CD14-positive monocyte (primary cell): ENCODE results near the gene PI4KA. TPM values are rescaled to one million over a fixed set of nuclear protein-coding genes. Genes with fewer than 3 reads are reported as not detected.

Experiments
- DNase-seq, 3 donors: peaks; one replicate each; pipeline ENCODE4 v3.0.0-alpha.2; 2011 to 2022
- H2AFZ ChIP-seq: 2 replicates; pipeline ENCODE4 v1.6.0; 2012; ENCODE audit warnings: mild to moderate bottlenecking, low read depth, low read length, inconsistent platforms; ENCODE audit not compliant: insufficient read depth, poor library complexity, severe bottlenecking
- H3K27ac ChIP-seq, 2 donors: 1 replicate in 1 of 2; 2 replicates in 1 of 2; pipeline ENCODE4 v1.5.1; 2012 to 2013; ENCODE audit warnings: low read length in 2 of 2, control low read depth in 1 of 2, inconsistent platforms in 1 of 2, low read depth in 1 of 2, mild to moderate bottlenecking in 1 of 2
- H3K27me3 ChIP-seq, 2 donors: one replicate each; pipeline versions ENCODE4 v1.6.0 to v1.6.1; 2011 to 2013; ENCODE audit warnings: low read length in 2 of 2; ENCODE audit not compliant: control insufficient read depth in 2 of 2, insufficient read depth in 2 of 2
- H3K36me3 ChIP-seq, 2 donors: replicated peaks in 1 of 2; 1 replicate in 1 of 2; 2 replicates in 1 of 2; pipeline versions ENCODE4 v1.5.1 to v1.6.1; 2012 to 2013; ENCODE audit warnings: low read length in 2 of 2, control low read depth in 1 of 2, inconsistent platforms in 1 of 2, mild to moderate bottlenecking in 1 of 2; ENCODE audit not compliant: insufficient read depth in 2 of 2, control insufficient read depth in 1 of 2
- H3K4me1 ChIP-seq, 2 donors: 1 replicate in 1 of 2; 2 replicates in 1 of 2; pipeline versions ENCODE4 v1.5.1 to v1.6.1; 2012 to 2013; ENCODE audit warnings: low read length in 2 of 2, control low read depth in 1 of 2, inconsistent platforms in 1 of 2, mild to moderate bottlenecking in 1 of 2, moderate library complexity in 1 of 2; ENCODE audit not compliant: insufficient read depth in 2 of 2, control insufficient read depth in 1 of 2
- H3K4me2 ChIP-seq: replicated peaks from 2 replicates; pipeline ENCODE3; 2012; ENCODE audit warnings: low read length, moderate library complexity, mild to moderate bottlenecking; ENCODE audit not compliant: poor library complexity, severe bottlenecking; ENCODE audit errors: extremely low read depth
- H3K4me3 ChIP-seq, 3 experiments: fragments of 200-600 bp in 1 of 3; sonication (generic) in 1 of 3; replicated peaks in 1 of 3; 1 replicate in 2 of 3; 2 replicates in 1 of 3; pipeline ENCODE4 v1.5.1; 2011 to 2013; ENCODE audit warnings: low read length in 3 of 3, mild to moderate bottlenecking in 3 of 3, control low read depth in 2 of 3, low read depth in 2 of 3, inconsistent platforms in 1 of 3, moderate library complexity in 1 of 3
- H3K79me2 ChIP-seq: 2 replicates; pipeline ENCODE4 v1.6.0; 2012; ENCODE audit warnings: mild to moderate bottlenecking, control low read depth, inconsistent platforms, low read length, moderate library complexity; ENCODE audit not compliant: insufficient read depth
- H3K9ac ChIP-seq: 2 replicates; pipeline ENCODE4 v1.6.0; 2017; ENCODE audit warnings: low read length, mild to moderate bottlenecking; ENCODE audit not compliant: insufficient read depth, poor library complexity, severe bottlenecking
- H3K9me3 ChIP-seq, 2 donors: replicated peaks in 1 of 2; 1 replicate in 1 of 2; 2 replicates in 1 of 2; pipeline versions ENCODE4 v1.5.1 to v1.6.1; 2012 to 2013; ENCODE audit warnings: low read length in 2 of 2, control low read depth in 1 of 2; ENCODE audit not compliant: control insufficient read depth in 1 of 2, insufficient read depth in 1 of 2
- H4K20me1 ChIP-seq: 2 replicates; pipeline ENCODE4 v1.6.0; 2012; ENCODE audit warnings: mild to moderate bottlenecking, low read length, control low read depth, moderate library complexity; ENCODE audit not compliant: insufficient read depth
- H3K27ac Mint-ChIP-seq, 7 donors: one replicate each; pipeline ENCODE4 v1.8.0; 2020; ENCODE audit warnings: mild to moderate bottlenecking in 7 of 7, mixed read lengths in 7 of 7, moderate library complexity in 6 of 7, inconsistent platforms in 2 of 7
- H3K27me3 Mint-ChIP-seq, 3 donors: one replicate each; pipeline ENCODE4 v1.8.0; 2021 to 2022; ENCODE audit warnings: low read depth in 3 of 3, mild to moderate bottlenecking in 3 of 3, mixed read lengths in 3 of 3, moderate library complexity in 3 of 3, inconsistent platforms in 1 of 3
- H3K36me3 Mint-ChIP-seq, 2 donors: one replicate each; pipeline ENCODE4 v1.8.0; 2020; ENCODE audit warnings: mixed read lengths in 2 of 2, inconsistent platforms in 1 of 2, mild to moderate bottlenecking in 1 of 2
- H3K4me1 Mint-ChIP-seq: one replicate; pipeline ENCODE4 v1.8.0; 2020; ENCODE audit warnings: mild to moderate bottlenecking, mixed read lengths
- H3K4me3 Mint-ChIP-seq, 2 donors: one replicate each; pipeline ENCODE4 v1.8.0; 2020; ENCODE audit warnings: mild to moderate bottlenecking in 2 of 2, mixed read lengths in 2 of 2, moderate library complexity in 1 of 2
- H3K9me3 Mint-ChIP-seq, 7 donors: one replicate each; pipeline ENCODE4 v1.8.0; 2020 to 2022; ENCODE audit warnings: mixed read lengths in 7 of 7, mild to moderate bottlenecking in 6 of 7, moderate library complexity in 6 of 7, inconsistent platforms in 2 of 7
- WGBS: methylation state at CpG from one replicate; pipeline ENCODE4 v1.1.5; 2013; ENCODE audit warnings: missing lambda C conversion rate; ENCODE audit not compliant: insufficient coverage; 5-methylcytosine and 5-hydroxymethylcytosine counted together
- intact Hi-C, 2 donors: fragments of 100-400 bp; cut with micrococcal nuclease; formaldehyde crosslinking; loops; one replicate each; pipeline versions ENCODE4 v1.15.0 to v1.15.1; 2023
- polyA plus RNA-seq, 3 donors: library from polyadenylated mRNA; depleted of rRNA in 1 of 3; unstranded in 2 of 3; stranded (reverse) in 1 of 3; fragments of 300-500 nt in 2 of 3; fragments of >200 nt in 1 of 3; fragmentation: Illumina TruSeq in 2 of 3; gene quantifications; 1 replicate in 2 of 3; 2 replicates in 1 of 3; pipeline ENCODE4 v1.2.3, GENCODE V29; 2012 to 2021
- TF ChIP-seq, protein P1 (sequence below): fragments of 200-600 bp; IDR thresholded peaks from one replicate; pipeline ENCODE4 v1.8.0; 2022; ENCODE audit warnings: antibody characterized with exemption, mild to moderate bottlenecking

PI4KA gene
- polyA plus RNA-seq, 3 donors = 22.8 to 74.4 (median 38.2) TPM

DNA sequence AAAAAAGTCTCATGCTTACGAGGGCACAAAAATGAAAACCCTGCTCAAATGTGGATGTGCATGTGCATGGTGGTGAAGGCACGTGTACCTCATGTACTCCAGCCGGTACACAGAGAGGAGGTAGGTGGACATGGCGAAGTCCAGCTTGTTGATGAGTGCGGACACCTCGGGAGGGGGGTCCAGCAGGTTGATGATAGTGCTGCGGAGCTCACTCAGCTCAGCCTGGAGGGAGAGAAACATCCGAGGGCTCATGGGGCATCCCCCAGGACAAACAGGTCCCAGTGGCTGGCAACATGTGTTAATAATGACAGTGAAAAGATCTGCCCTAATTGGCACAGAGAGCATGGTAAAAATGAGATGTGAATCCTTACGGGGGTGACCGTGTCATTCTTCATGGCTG lies 93.9 kb downstream of the PI4KA start:
- H4K20me1 ChIP-seq = no peaks in the 10 kb centered on the region
- H3K4me1 Mint-ChIP-seq = peaks cover 5% of the 10 kb centered on the region
- no peaks in the 10 kb centered on the region for H3K27me3 ChIP-seq
- no peak overlapping the region for H3K4me3 ChIP-seq
- H3K4me3 Mint-ChIP-seq = no peak overlapping the region
- no peak overlapping the region for H3K9ac ChIP-seq
- DNase-seq = no peak
- H3K4me1 ChIP-seq = no peaks in the 10 kb centered on the region
- H3K36me3 Mint-ChIP-seq = peaks cover 68 to 82% of the 10 kb centered on the region in 2 donors
- peaks cover 57 to 80% of the 10 kb centered on the region in 2 donors for H3K36me3 ChIP-seq
- TF ChIP-seq, protein P1, sequence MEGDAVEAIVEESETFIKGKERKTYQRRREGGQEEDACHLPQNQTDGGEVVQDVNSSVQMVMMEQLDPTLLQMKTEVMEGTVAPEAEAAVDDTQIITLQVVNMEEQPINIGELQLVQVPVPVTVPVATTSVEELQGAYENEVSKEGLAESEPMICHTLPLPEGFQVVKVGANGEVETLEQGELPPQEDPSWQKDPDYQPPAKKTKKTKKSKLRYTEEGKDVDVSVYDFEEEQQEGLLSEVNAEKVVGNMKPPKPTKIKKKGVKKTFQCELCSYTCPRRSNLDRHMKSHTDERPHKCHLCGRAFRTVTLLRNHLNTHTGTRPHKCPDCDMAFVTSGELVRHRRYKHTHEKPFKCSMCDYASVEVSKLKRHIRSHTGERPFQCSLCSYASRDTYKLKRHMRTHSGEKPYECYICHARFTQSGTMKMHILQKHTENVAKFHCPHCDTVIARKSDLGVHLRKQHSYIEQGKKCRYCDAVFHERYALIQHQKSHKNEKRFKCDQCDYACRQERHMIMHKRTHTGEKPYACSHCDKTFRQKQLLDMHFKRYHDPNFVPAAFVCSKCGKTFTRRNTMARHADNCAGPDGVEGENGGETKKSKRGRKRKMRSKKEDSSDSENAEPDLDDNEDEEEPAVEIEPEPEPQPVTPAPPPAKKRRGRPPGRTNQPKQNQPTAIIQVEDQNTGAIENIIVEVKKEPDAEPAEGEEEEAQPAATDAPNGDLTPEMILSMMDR = no peak
- H3K9me3 Mint-ChIP-seq = peaks cover 6 to 13% (median 9%) of the 10 kb centered on the region in 7 donors
- no peak overlapping the region for H3K27ac Mint-ChIP-seq
- H3K27me3 Mint-ChIP-seq = peaks cover 0 to 1% (median 0%) of the 10 kb centered on the region in 3 donors
- 99% methylated on average over 9 of the region's 10 CpGs for WGBS
- no peak overlapping the region for H3K4me2 ChIP-seq
- H3K79me2 ChIP-seq = no peaks in the 10 kb centered on the region
- H3K9me3 ChIP-seq = peaks cover 0 to 8% of the 10 kb centered on the region in 2 donors
- intact Hi-C loops = no loop called here
- no peak overlapping the region for H2AFZ ChIP-seq
- H3K27ac ChIP-seq = no peak overlapping the region

DNA sequence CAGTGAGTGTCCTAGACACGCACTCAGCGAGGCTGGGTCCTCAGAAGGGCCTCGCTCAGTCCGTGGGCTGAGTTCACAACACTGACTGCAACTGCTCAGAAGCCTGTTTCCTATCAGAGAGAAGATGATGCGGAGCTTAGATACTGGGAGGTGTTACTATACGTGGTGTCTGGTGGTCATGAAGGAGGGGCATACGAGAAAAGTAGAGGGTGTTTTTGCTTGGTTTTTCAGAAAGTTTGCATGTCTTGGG lies 94.2 kb downstream of the PI4KA start:
- peaks cover 65 to 82% of the 10 kb centered on the region in 2 donors for H3K36me3 Mint-ChIP-seq
- peaks cover 5% of the 10 kb centered on the region for H3K4me1 Mint-ChIP-seq
- no peak overlapping the region for H3K9ac ChIP-seq
- 86% methylated on average over 7 of the region's 7 CpGs for WGBS
- H3K9me3 ChIP-seq = peaks cover 0 to 5% of the 10 kb centered on the region in 2 donors
- H3K4me2 ChIP-seq = no peak overlapping the region
- peak overlapping the region in 1 of 7 donors; percentile 6 for H3K27ac Mint-ChIP-seq
- TF ChIP-seq, protein P1 = no peak
- H3K36me3 ChIP-seq = peaks cover 57 to 79% of the 10 kb centered on the region in 2 donors
- H3K4me3 ChIP-seq = no peak overlapping the region
- no peak overlapping the region for H3K27ac ChIP-seq
- no peaks in the 10 kb centered on the region for H3K79me2 ChIP-seq
- no peaks in the 10 kb centered on the region for H3K27me3 ChIP-seq
- H3K27me3 Mint-ChIP-seq = peaks cover 0 to 1% (median 0%) of the 10 kb centered on the region in 3 donors
- intact Hi-C loops = no loop called here
- H3K9me3 Mint-ChIP-seq = peaks cover 5 to 10% (median 5%) of the 10 kb centered on the region in 7 donors
- H4K20me1 ChIP-seq = no peaks in the 10 kb centered on the region
- no peaks in the 10 kb centered on the region for H3K4me1 ChIP-seq
- no peak for DNase-seq
- H3K4me3 Mint-ChIP-seq = no peak overlapping the region
- H2AFZ ChIP-seq = no peak overlapping the region
